PC-3 (cell line): ENCODE measurements around the gene USF3. TPM values are rescaled to one million over a fixed set of nuclear protein-coding genes. Genes with fewer than 3 reads are reported as not detected.

ENCODE experiments used
- ATAC-seq: fragments of 200-7000 bp; cut with Tn5 transposase; 2 replicates; pipeline ENCODE4 v1.9.1; 2020; ENCODE audit warnings: mild to moderate bottlenecking, moderate library complexity
- BruUV-seq: library from RNA; stranded (reverse); fragments of 400-500 nt; replicated peaks from 2 replicates; lab custom pipeline; 2021; lab: Mats Ljungman, UMichigan
- CTCF ChIA-PET: fragments of 300-600 bp; sonication (Branson Sonifier 250); formaldehyde crosslinking; loops from one replicate; lab custom pipeline; 2022; ENCODE audit warnings: antibody characterized with exemption; lab: Charles Lee
- POLR2A ChIA-PET: fragments of 300-600 bp; sonication (Branson Sonifier 250); formaldehyde crosslinking; loops from one replicate; lab custom pipeline; 2022; ENCODE audit warnings: antibody characterized with exemption; ENCODE audit not compliant: unreplicated experiment; lab: Charles Lee
- DNase-seq: peaks from one replicate; pipeline ENCODE4 v3.0.0-alpha.2; 2015
- H2AFZ ChIP-seq: fragments of 300-600 bp; sonication (generic); 2 replicates; pipeline ENCODE4 v1.6.0; 2016; ENCODE audit warnings: antibody characterized with exemption, low read length
- H3F3A ChIP-seq: fragments of 300-600 bp; sonication (generic); one replicate; pipeline ENCODE4 v1.6.0; 2017; ENCODE audit warnings: antibody characterized with exemption, low read length, control low read depth, mild to moderate bottlenecking; ENCODE audit not compliant: unreplicated experiment
- H3K27ac ChIP-seq: fragments of 300-600 bp; sonication (generic); 2 replicates; pipeline ENCODE4 v1.5.1; 2016; ENCODE audit warnings: mild to moderate bottlenecking, low read length
- H3K27me3 ChIP-seq: fragments of 300-600 bp; sonication (generic); 2 replicates; pipeline ENCODE4 v1.6.1; 2016; ENCODE audit warnings: low read length, mixed read lengths
- H3K36me3 ChIP-seq: fragments of 300-600 bp; sonication (generic); 2 replicates; pipeline ENCODE4 v1.6.1; 2016; ENCODE audit warnings: low read depth, mixed run types, low read length, mixed read lengths
- H3K4me1 ChIP-seq: fragments of 300-600 bp; sonication (generic); 2 replicates; pipeline ENCODE4 v1.5.1; 2016; ENCODE audit warnings: low read length; ENCODE audit not compliant: insufficient read depth
- H3K4me2 ChIP-seq: fragments of 300-600 bp; sonication (generic); 2 replicates; pipeline ENCODE4 v1.6.0; 2016; ENCODE audit warnings: low read length
- H3K4me3 ChIP-seq: fragments of 300-600 bp; sonication (generic); 2 replicates; pipeline ENCODE4 v1.5.1; 2016; ENCODE audit warnings: mild to moderate bottlenecking, low read length, mixed read lengths
- H3K79me2 ChIP-seq: fragments of 300-600 bp; sonication (generic); 2 replicates; pipeline ENCODE4 v1.6.1; 2017; ENCODE audit warnings: low read length, mixed read lengths
- H3K9ac ChIP-seq: fragments of 300-600 bp; sonication (generic); 2 replicates; pipeline ENCODE4 v1.6.0; 2016; ENCODE audit warnings: mild to moderate bottlenecking, low read length
- H3K9me2 ChIP-seq: fragments of 300-600 bp; sonication (generic); replicated peaks from 2 replicates; pipeline ENCODE4 v1.6.1; 2016; ENCODE audit warnings: mixed run types, low read length, mixed read lengths
- H3K9me3 ChIP-seq: fragments of 300-600 bp; sonication (generic); 2 replicates; pipeline ENCODE4 v1.6.1; 2016; ENCODE audit warnings: low read length, mixed read lengths
- H4K20me1 ChIP-seq: fragments of 300-600 bp; sonication (generic); 2 replicates; pipeline ENCODE4 v1.6.1; 2016; ENCODE audit warnings: low read length, mixed read lengths
- CTCF ChIP-seq: fragments of 300-600 bp; sonication (generic); conservative IDR thresholded peaks from 2 replicates; pipeline ENCODE4 v1.5.1; 2017; ENCODE audit warnings: antibody characterized with exemption, low read depth, mild to moderate bottlenecking, low read length
- EZH2 ChIP-seq: fragments of 300-600 bp; sonication (generic); IDR thresholded peaks from one replicate; pipeline ENCODE4 v1.6.1; 2017; ENCODE audit warnings: antibody characterized with exemption, mild to moderate bottlenecking, low read length; ENCODE audit not compliant: unreplicated experiment
- EZH2phosphoT487 ChIP-seq: fragments of 300-600 bp; sonication (generic); IDR thresholded peaks from 2 replicates; pipeline ENCODE4 v1.6.1; 2018; ENCODE audit warnings: mild to moderate bottlenecking, antibody characterized with exemption, low read length, borderline replicate concordance
- intact Hi-C: fragments of 100-400 bp; cut with micrococcal nuclease; formaldehyde crosslinking; loops from 2 replicates; pipeline ENCODE4 v1.9.0; 2023
- total RNA-seq: library from RNA; depleted of rRNA; stranded (reverse); fragments of >200 nt; gene quantifications from 2 replicates; pipeline ENCODE4 v1.2.3, GENCODE V29; 2014

Gene USF3
- total RNA-seq, 1 experiment from 2014 or later: 10.5 TPM

DNA sequence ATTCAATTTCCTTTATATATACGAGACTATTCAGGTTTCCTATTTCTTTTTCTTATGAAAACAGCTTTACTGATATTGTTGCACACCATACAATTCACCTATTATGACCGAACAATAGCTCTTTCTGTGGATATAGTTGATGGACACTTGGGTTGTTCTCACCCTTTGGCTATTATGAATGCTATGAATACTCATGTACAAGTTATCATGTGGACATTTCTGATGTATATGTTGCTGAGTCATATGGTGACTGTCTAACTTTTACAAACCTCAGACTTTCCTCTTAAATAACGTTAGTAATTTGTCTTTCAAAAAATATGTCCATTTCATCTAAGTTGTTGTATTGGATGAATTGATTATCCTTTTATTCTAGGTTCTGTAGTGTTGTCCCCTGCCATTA lies 15.7 kb upstream of the USF3 start:
- CTCF ChIA-PET: interaction anchor here (0.6 kb wide), 1 partner anchor 132 kb away, joined by 6 read pairs; no protein-coding TSS in a partner anchor
- Histone ChIP-seq H3K27me3 (no peaks in the 10 kb centered on the region), H3K79me2 (no peaks in the 10 kb centered on the region), H3K36me3 (peaks cover 3% of the 10 kb centered on the region; the same call in 1 of the 2 replicates), H3K4me1 (peaks cover 11% of the 10 kb centered on the region; the same call in 1 of the 2 replicates), H3K9me2 (no peaks in the 10 kb centered on the region), H3F3A (peaks cover 4% of the 10 kb centered on the region), H3K27ac (peak overlapping the region; percentile 50), H3K9ac (no peak overlapping the region), H3K4me2 (peak overlapping the region; percentile 21; the same call in 1 of the 2 replicates), H3K4me3 (no peak overlapping the region), H3K9me3 (no peaks in the 10 kb centered on the region), H2AFZ (no peak overlapping the region), H4K20me1 (no peaks in the 10 kb centered on the region)
- POLR2A ChIA-PET: interaction anchor here (0.5 to 0.7 kb wide), 3 partner anchors 19 to 80 kb away, joined by 5 to 13 read pairs (median 5); no protein-coding TSS in a partner anchor
- intact Hi-C loops: no loop called here
- TF ChIP-seq EZH2phosphoT487: no peak
- TF ChIP-seq EZH2: no peak
- BruUV-seq: no TSS peak
- ATAC-seq: peak; percentile 83
- DNase-seq: peak; percentile 65

GRCh38 chr3:113707835-113708234 lies 11.4 kb upstream of the USF3 start:
- Histone ChIP-seq H4K20me1 (no peaks in the 10 kb centered on the region), H3K4me3 (no peak overlapping the region), H2AFZ (no peak overlapping the region), H3K79me2 (no peaks in the 10 kb centered on the region), H3K9ac (no peak overlapping the region), H3K4me2 (no peak overlapping the region), H3K9me3 (no peaks in the 10 kb centered on the region), H3K9me2 (no peaks in the 10 kb centered on the region), H3K4me1 (peaks cover 6% of the 10 kb centered on the region; the same call in 1 of the 2 replicates), H3K36me3 (no peaks in the 10 kb centered on the region), H3K27me3 (no peaks in the 10 kb centered on the region), H3F3A (peaks cover 4% of the 10 kb centered on the region), H3K27ac (no peak overlapping the region)
- no TSS peak for BruUV-seq
- DNase-seq: no peak
- TF ChIP-seq EZH2phosphoT487 (no peak), EZH2 (no peak), CTCF (no peak)
- CTCF ChIA-PET: no interaction called here
- ATAC-seq: no peak
- POLR2A ChIA-PET: no interaction called here
- intact Hi-C loops: no loop called here

DNA sequence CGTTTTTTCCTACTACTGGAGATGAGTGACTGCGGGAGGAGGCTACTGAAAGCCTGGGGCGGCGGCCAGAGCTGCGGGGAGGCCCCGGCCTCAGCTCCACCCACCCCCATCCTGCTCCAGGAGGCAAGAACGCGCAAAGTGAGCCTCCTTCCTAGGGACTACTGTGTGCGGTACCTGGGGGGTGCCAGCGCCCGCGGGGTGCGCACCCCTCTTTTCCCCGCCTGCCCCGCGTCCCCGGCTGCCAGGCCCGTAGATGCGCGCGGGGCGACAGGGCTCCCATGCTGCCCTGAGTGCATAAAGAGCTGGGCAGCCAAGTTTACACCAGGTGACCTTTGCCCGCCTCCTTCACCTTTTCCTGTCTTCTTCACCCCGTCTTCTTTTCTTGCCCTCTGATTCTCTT lies 2.5 kb upstream of the USF3 start:
- DNase-seq (no peak), ATAC-seq (no peak)
- TF ChIP-seq CTCF (no peak), EZH2 (no peak), EZH2phosphoT487 (no peak)
- Histone ChIP-seq H3K4me2 (no peak overlapping the region), H3K27me3 (no peaks in the 10 kb centered on the region), H3K79me2 (peaks cover 18% of the 10 kb centered on the region), H3K9me3 (no peaks in the 10 kb centered on the region), H3K27ac (no peak overlapping the region), H3K4me3 (no peak overlapping the region), H3K9ac (no peak overlapping the region), H3K9me2 (no peaks in the 10 kb centered on the region), H3K36me3 (no peaks in the 10 kb centered on the region), H3F3A (no peaks in the 10 kb centered on the region), H3K4me1 (peaks cover 14% of the 10 kb centered on the region), H2AFZ (no peak overlapping the region), H4K20me1 (no peaks in the 10 kb centered on the region)
- CTCF ChIA-PET: no interaction called here
- intact Hi-C loops: loop anchor here (5.0 to 10.0 kb wide), 2 partner anchors 204 to 467 kb away; no protein-coding TSS in a partner anchor
- POLR2A ChIA-PET: no interaction called here
- BruUV-seq: no TSS peak
